HEK293T (cell line): Measurements from ENCODE around the gene MVB12B.

Source experiments
- ARNT ChIP-seq: fragments of 450-650 bp; IDR thresholded peaks from 2 replicates; pipeline ENCODE4 v1.6.1; 2017; ENCODE audit warnings: mild to moderate bottlenecking
- ZNF384 ChIP-seq: fragments of 450-650 bp; IDR thresholded peaks from 2 replicates; pipeline ENCODE4 v1.6.1; 2016

- TF ChIP-seq ZNF384 = no peak
- no peak for TF ChIP-seq ARNT
Observed at GRCh38 chr9:126401107-126401506, 74.5 kb downstream of the MVB12B start.
